ENCODE data around the gene RET.

DNA sequence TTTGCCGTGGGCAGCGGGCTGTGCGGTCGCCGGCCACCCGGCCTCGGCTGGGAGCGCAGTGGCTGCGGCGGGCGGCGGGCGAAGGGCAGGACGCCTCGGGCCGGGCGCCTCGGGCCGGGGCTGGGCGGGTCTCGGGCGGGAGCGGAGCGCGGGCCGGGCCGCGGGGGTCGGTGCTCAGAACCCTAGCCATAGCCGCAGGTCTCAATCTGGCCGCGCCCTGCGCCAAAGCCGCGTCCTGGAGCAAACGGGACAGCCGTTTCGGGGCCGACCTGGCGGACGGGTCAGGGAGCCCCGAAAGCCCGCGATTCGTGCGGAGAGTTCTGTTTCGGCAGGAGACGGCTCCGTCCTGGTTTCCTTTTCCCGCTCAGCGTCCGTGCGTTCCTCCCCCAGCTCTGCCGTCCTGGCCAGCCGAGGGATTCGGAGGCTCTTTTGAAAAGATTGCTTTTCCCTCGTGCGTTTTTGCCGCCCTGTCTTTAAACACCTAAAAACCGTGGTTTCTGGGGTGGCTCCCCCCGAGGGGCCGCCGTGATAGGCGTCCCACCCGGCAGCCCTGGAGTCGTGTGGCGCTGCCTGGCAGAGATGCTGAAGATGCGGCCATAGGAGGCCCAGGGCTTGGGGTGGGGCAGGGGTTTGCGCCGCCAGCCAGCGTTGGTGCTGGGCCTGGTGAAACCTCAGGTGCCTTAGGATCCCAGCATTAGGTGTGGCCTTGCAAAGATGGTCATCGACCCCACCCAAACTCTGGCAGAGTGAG lies 727 bp downstream of the RET start:
- TF ChIP-seq POLR2AphosphoS5 (IDR thresholded peaks at IDR 0.05), result no peak
- TF ChIP-seq, protein P1, sequence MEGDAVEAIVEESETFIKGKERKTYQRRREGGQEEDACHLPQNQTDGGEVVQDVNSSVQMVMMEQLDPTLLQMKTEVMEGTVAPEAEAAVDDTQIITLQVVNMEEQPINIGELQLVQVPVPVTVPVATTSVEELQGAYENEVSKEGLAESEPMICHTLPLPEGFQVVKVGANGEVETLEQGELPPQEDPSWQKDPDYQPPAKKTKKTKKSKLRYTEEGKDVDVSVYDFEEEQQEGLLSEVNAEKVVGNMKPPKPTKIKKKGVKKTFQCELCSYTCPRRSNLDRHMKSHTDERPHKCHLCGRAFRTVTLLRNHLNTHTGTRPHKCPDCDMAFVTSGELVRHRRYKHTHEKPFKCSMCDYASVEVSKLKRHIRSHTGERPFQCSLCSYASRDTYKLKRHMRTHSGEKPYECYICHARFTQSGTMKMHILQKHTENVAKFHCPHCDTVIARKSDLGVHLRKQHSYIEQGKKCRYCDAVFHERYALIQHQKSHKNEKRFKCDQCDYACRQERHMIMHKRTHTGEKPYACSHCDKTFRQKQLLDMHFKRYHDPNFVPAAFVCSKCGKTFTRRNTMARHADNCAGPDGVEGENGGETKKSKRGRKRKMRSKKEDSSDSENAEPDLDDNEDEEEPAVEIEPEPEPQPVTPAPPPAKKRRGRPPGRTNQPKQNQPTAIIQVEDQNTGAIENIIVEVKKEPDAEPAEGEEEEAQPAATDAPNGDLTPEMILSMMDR (IDR thresholded peaks at IDR 0.05), result no peak
- TF ChIP-seq POLR2A (IDR thresholded peaks at IDR 0.05), result no peak
